GM21381 (cell line): ENCODE measurements around the gene BICDL2.
A peak's percentile ranks its signal among the peaks of the same experiment; 100 is the strongest.

Experiments used
- ATAC-seq: cut with Tn5 transposase; IDR thresholded peaks from one replicate; pipeline ENCODE4 v1.9.1; 2021; ENCODE audit warnings: mild to moderate bottlenecking, moderate library complexity; ENCODE audit not compliant: unreplicated experiment

BICDL2 gene

GRCh38 chr16:3026003-3026378 is 10.8 kb downstream of the BICDL2 start:
- ATAC-seq, result no peak

GRCh38 chr16:3025032-3026002 is 11.4 kb downstream of the BICDL2 start:
- ATAC-seq, result no peak

GRCh38 chr16:3023669-3024478 is 12.9 kb downstream of the BICDL2 start, which contains the start of the genes HCFC1R1 and THOC6:
TSS of gene HCFC1R1 (minus strand) at chr16:3023942. CDS start at chr16:3023941, 1 bp downstream.
TSS of gene THOC6 (plus strand) at chr16:3024035. CDS start at chr16:3024327, 292 bp downstream.
- peak; percentile 72 for ATAC-seq

- ATAC-seq, result no peak
Observed at GRCh38 chr16:3023415-3023668, 13.4 kb downstream of the BICDL2 start.

- ATAC-seq, result no peak
Observed at GRCh38 chr16:3022684-3023414, 13.9 kb downstream of the BICDL2 start.

- no peak for ATAC-seq
Observed at GRCh38 chr16:3022208-3022683, 14.5 kb downstream of the BICDL2 start.

- no peak for ATAC-seq
Observed at GRCh38 chr16:3021449-3022207, 15.1 kb downstream of the BICDL2 start.

- no peak for ATAC-seq
Observed at GRCh38 chr16:3020604-3021448, 15.9 kb downstream of the BICDL2 start.

- ATAC-seq, result peak; percentile 27
Observed at GRCh38 chr16:3020247-3020603, 16.5 kb downstream of the BICDL2 start, which contains the start of gene TNFRSF12A. TSS of gene TNFRSF12A (plus strand) at chr16:3020368. CDS start at chr16:3020398, 30 bp downstream.

GRCh38 chr16:3019594-3020246 is 17.0 kb downstream of the BICDL2 start:
- no peak for ATAC-seq

GRCh38 chr16:3017794-3018506 is 18.8 kb downstream of the BICDL2 start, which contains the start of gene CLDN6:
TSS of gene CLDN6 (minus strand) at chr16:3018183. CDS start at chr16:3016021, 2,162 bp downstream.
- no peak for ATAC-seq

- no peak for ATAC-seq
Observed at GRCh38 chr16:3017344-3017743, 19.4 kb downstream of the BICDL2 start.

GRCh38 chr16:3015865-3016521 is 20.8 kb downstream of the BICDL2 start:
- no peak for ATAC-seq

- ATAC-seq, result no peak
Observed at GRCh38 chr16:3014971-3015370, 21.8 kb downstream of the BICDL2 start.

- ATAC-seq, result no peak
Observed at GRCh38 chr16:3013998-3014690, 22.6 kb downstream of the BICDL2 start.

- ATAC-seq, result no peak
Observed at GRCh38 chr16:3013491-3013951, 23.2 kb downstream of the BICDL2 start.
